Hepatocyte (in vitro differentiated cells): ENCODE results near the gene OR2H1. TPM values are rescaled to one million over a fixed set of nuclear protein-coding genes. Genes with fewer than 3 reads are reported as not detected.

Experiments used
- DNase-seq: peaks from one replicate; pipeline ENCODE4 v3.0.0-alpha.2; 2016; ENCODE audit warnings: low spot score
- H2AFZ ChIP-seq: fragments of 200-600 bp; sonication (generic); 2 replicates; pipeline ENCODE4 v1.6.0; 2016; ENCODE audit warnings: antibody characterized with exemption, mild to moderate bottlenecking
- H3K27ac ChIP-seq: fragments of 200-600 bp; sonication (generic); 2 replicates; pipeline ENCODE4 v1.5.1; 2016; ENCODE audit warnings: mild to moderate bottlenecking
- H3K27me3 ChIP-seq: fragments of 200-600 bp; sonication (generic); 2 replicates; pipeline ENCODE4 v1.6.1; 2016
- H3K36me3 ChIP-seq: fragments of 200-600 bp; sonication (generic); replicated peaks from 2 replicates; pipeline ENCODE4 v1.5.1; 2016; ENCODE audit warnings: low read depth; ENCODE audit not compliant: insufficient read depth
- H3K4me1 ChIP-seq: fragments of 200-600 bp; sonication (generic); 2 replicates; pipeline ENCODE4 v1.5.1; 2016; ENCODE audit warnings: mild to moderate bottlenecking, moderate library complexity; ENCODE audit not compliant: insufficient read depth
- H3K4me2 ChIP-seq: fragments of 200-600 bp; sonication (generic); 2 replicates; pipeline ENCODE4 v1.6.0; 2016
- H3K4me3 ChIP-seq: fragments of 200-600 bp; sonication (generic); 2 replicates; pipeline ENCODE4 v1.5.1; 2016; ENCODE audit warnings: mild to moderate bottlenecking
- H3K79me2 ChIP-seq: fragments of 200-600 bp; sonication (generic); 2 replicates; pipeline ENCODE4 v1.6.0; 2017; ENCODE audit warnings: mild to moderate bottlenecking
- H3K9me2 ChIP-seq: fragments of 200-600 bp; sonication (generic); replicated peaks from 2 replicates; pipeline ENCODE4 v1.6.0; 2017; ENCODE audit warnings: mild to moderate bottlenecking; ENCODE audit not compliant: insufficient read depth
- H3K9me3 ChIP-seq: fragments of 200-600 bp; sonication (generic); 2 replicates; pipeline ENCODE4 v1.5.1; 2016; ENCODE audit warnings: low read depth, mild to moderate bottlenecking
- H4K20me1 ChIP-seq: fragments of 200-600 bp; sonication (generic); 2 replicates; pipeline ENCODE4 v1.6.0; 2016; ENCODE audit warnings: mild to moderate bottlenecking; ENCODE audit not compliant: insufficient read depth, poor library complexity, severe bottlenecking
- EZH2 ChIP-seq: fragments of 200-600 bp; sonication (generic); IDR thresholded peaks from 2 replicates; pipeline ENCODE4 v1.6.1; 2016; ENCODE audit warnings: antibody characterized with exemption, mild to moderate bottlenecking, borderline replicate concordance
- EZH2phosphoT487 ChIP-seq: fragments of 200-600 bp; sonication (generic); IDR thresholded peaks from one replicate; pipeline ENCODE4 v1.6.1; 2018; ENCODE audit warnings: antibody characterized with exemption, mild to moderate bottlenecking, low read depth, moderate library complexity; ENCODE audit not compliant: unreplicated experiment, severe bottlenecking
- WGBS: methylation state at CpG from one replicate; pipeline ENCODE4 v1.1.6; 2016; ENCODE audit warnings: low lambda C conversion rate; ENCODE audit errors: missing lambda C conversion rate; 5-methylcytosine and 5-hydroxymethylcytosine counted together
- polyA plus RNA-seq: library from polyadenylated mRNA; unstranded; fragments of >200 nt; fragmentation: Nextera tagmentation; extraction: Ambion mirVana; gene quantifications from 2 replicates; pipeline ENCODE4 v1.2.1, GENCODE V29; 2016
- total RNA-seq: library from RNA; depleted of rRNA; stranded (reverse); fragments of >200 nt; gene quantifications from 2 replicates; pipeline ENCODE4 v1.2.3, GENCODE V29; 2014
- TF ChIP-seq, protein P1 (sequence below): fragments of 200-600 bp; sonication (generic); IDR thresholded peaks from 2 replicates; pipeline ENCODE4 v1.5.1; 2016; ENCODE audit warnings: antibody characterized with exemption, mild to moderate bottlenecking; ENCODE audit not compliant: poor library complexity

OR2H1 gene
- total and polyA plus RNA-seq, 2 experiments from 2014 or later = not detected

DNA sequence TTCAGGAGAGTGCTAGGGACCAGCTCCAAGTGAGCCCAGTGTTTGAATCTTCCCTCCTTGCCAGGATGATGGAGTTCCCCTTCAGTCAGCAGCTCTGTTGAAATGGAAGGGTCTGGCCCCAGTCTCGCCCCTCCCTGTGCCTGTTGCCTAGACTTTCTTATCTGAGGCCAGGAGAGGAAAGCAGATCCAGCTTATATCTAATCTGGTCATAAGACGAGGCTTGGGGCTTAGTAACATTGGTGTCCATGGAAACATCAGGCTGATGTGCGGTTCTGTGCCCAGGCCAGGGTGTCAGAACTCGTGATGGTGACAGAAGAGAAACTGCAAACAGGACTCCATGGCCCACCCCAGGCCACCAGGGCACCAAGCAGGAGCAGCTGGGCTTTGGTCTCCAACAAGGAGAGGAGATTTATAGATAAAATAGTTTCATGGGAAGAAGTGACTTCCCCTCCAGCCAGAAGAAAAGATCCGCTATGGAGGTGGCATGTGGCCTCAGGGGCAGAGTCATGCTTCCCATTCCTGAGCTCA is 21.0 kb downstream of the OR2H1 start:
- Histone ChIP-seq H3K4me2 (no peak overlapping the region), H3K79me2 (no peaks in the 10 kb centered on the region), H3K4me3 (no peak overlapping the region), H3K27me3 (no peaks in the 10 kb centered on the region), H3K9me3 (no peaks in the 10 kb centered on the region), H3K4me1 (no peaks in the 10 kb centered on the region), H3K36me3 (no peaks in the 10 kb centered on the region), H3K27ac (no peak overlapping the region), H2AFZ (no peak overlapping the region), H4K20me1 (no peaks in the 10 kb centered on the region), H3K9me2 (no peaks in the 10 kb centered on the region)
- TF ChIP-seq, protein P1, sequence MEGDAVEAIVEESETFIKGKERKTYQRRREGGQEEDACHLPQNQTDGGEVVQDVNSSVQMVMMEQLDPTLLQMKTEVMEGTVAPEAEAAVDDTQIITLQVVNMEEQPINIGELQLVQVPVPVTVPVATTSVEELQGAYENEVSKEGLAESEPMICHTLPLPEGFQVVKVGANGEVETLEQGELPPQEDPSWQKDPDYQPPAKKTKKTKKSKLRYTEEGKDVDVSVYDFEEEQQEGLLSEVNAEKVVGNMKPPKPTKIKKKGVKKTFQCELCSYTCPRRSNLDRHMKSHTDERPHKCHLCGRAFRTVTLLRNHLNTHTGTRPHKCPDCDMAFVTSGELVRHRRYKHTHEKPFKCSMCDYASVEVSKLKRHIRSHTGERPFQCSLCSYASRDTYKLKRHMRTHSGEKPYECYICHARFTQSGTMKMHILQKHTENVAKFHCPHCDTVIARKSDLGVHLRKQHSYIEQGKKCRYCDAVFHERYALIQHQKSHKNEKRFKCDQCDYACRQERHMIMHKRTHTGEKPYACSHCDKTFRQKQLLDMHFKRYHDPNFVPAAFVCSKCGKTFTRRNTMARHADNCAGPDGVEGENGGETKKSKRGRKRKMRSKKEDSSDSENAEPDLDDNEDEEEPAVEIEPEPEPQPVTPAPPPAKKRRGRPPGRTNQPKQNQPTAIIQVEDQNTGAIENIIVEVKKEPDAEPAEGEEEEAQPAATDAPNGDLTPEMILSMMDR = no peak
- no peak for TF ChIP-seq EZH2phosphoT487
- no peak for TF ChIP-seq EZH2
- 57% methylated on average over 5 of the region's 5 CpGs for WGBS
- DNase-seq = no peak

DNA sequence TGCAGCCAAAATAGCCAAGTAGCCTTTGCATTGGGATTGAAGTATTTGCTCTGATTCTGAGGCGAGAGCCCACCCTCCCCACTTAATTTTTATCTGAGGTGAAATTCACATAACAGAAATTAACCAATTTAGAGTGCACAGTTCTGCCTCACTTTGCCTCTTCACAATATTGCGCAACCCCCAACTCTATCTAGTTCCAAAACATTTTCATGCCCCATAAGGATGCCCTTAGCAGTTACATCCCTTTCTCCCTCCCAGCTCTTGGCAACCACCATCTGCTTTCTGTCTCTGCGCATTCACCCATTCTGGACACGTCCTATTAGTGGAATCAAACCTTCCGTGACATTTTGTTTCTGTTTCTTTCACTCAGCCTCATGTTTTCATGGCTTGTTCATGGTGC is 21.8 kb downstream of the OR2H1 start:
- H2AFZ ChIP-seq = no peak overlapping the region
- no peaks in the 10 kb centered on the region for H3K79me2 ChIP-seq
- no peaks in the 10 kb centered on the region for H3K36me3 ChIP-seq
- H3K4me1 ChIP-seq = no peaks in the 10 kb centered on the region
- no peak overlapping the region for H3K4me3 ChIP-seq
- WGBS = 91% methylated on average over 5 of the region's 5 CpGs
- no peak overlapping the region for H3K27ac ChIP-seq
- TF ChIP-seq EZH2phosphoT487 = no peak
- TF ChIP-seq, protein P1 = no peak
- no peaks in the 10 kb centered on the region for H3K9me3 ChIP-seq
- no peak overlapping the region for H3K4me2 ChIP-seq
- no peak for DNase-seq
- no peaks in the 10 kb centered on the region for H3K9me2 ChIP-seq
- no peaks in the 10 kb centered on the region for H4K20me1 ChIP-seq
- H3K27me3 ChIP-seq = no peaks in the 10 kb centered on the region

DNA sequence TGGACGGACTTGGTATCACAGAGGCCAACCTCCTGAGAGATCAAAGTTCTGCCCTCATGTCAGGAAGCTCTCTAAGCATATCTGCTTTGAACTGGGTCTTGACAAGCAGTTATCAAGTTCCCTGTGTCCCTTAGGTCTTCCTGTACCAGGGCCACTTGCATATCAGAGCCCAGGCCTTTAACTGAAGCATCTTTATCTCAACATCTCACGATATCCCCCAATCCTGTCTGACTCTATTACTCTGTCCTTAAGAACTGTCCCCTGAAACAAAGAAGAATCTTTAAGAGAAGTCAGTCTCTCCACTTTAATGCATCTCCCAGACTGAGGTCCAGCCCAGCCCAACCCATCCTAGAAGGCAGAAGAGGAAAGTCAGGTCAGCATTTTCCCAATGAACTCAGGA is 22.6 kb downstream of the OR2H1 start:
- Histone ChIP-seq H3K9me2 (no peaks in the 10 kb centered on the region), H3K36me3 (no peaks in the 10 kb centered on the region), H3K27ac (no peak overlapping the region), H3K27me3 (no peaks in the 10 kb centered on the region), H4K20me1 (no peaks in the 10 kb centered on the region), H3K4me2 (no peak overlapping the region), H2AFZ (no peak overlapping the region), H3K9me3 (no peaks in the 10 kb centered on the region), H3K79me2 (no peaks in the 10 kb centered on the region), H3K4me1 (no peaks in the 10 kb centered on the region), H3K4me3 (no peak overlapping the region)
- no peak for DNase-seq
- no peak for TF ChIP-seq EZH2phosphoT487
- TF ChIP-seq, protein P1 = no peak
- no peak for TF ChIP-seq EZH2
- 74% methylated on average over 2 of the region's 2 CpGs for WGBS

DNA sequence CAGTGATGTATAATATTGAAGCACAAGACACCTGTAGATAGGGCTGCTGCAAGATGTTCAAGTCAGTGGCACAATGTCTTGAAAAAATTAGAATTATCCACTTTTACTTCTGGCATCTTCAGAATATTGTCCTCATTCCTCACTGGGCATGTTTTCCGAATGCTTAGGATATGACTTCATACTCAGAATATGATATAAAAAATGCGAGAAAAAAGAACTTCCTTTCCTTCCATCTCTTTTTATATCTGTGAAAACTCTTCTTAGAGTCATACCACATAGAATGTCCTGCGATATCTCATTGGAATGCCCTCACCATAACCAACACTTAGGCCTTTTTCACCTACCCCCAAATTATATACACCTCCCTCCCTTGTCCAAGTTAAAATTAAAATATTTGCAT is 26.2 kb downstream of the OR2H1 start:
- Histone ChIP-seq H3K4me1 (no peaks in the 10 kb centered on the region), H3K27me3 (no peaks in the 10 kb centered on the region), H3K36me3 (no peaks in the 10 kb centered on the region), H3K4me2 (no peak overlapping the region), H3K9me2 (no peaks in the 10 kb centered on the region), H3K9me3 (no peaks in the 10 kb centered on the region), H4K20me1 (no peaks in the 10 kb centered on the region), H3K79me2 (no peaks in the 10 kb centered on the region), H3K4me3 (no peak overlapping the region), H2AFZ (no peak overlapping the region), H3K27ac (no peak overlapping the region)
- TF ChIP-seq EZH2 (no peak), EZH2phosphoT487 (no peak)
- DNase-seq = no peak
- 93% methylated on average over 3 of the region's 3 CpGs for WGBS
